GM12892 (cell line): Measurements from ENCODE around the gene C1orf56.

Experiments used
- POLR2A ChIP-seq: IDR thresholded peaks from 2 replicates; pipeline ENCODE4 v1.6.1; 2011; ENCODE audit warnings: low read depth, low read length, control low read depth
- TAF1 ChIP-seq: IDR thresholded peaks from 2 replicates; pipeline ENCODE4 v1.6.1; 2011; ENCODE audit warnings: low read depth, mild to moderate bottlenecking, control low read depth, low read length, borderline replicate concordance

- TF ChIP-seq POLR2A (peak; percentile 62; the same call in 1 of the 2 replicates), TAF1 (0 out of 2 replicates have a peak, but pooled peaks have one; percentile 38)
These were observed 39.0 kb upstream of the C1orf56 start, which contains the start of gene PRUNE1 for GRCh38 chr1:151008244-151009205.
